SK-N-SH (cell line): ENCODE data around the gene YBX2. TPM values are rescaled to one million over a fixed set of nuclear protein-coding genes. Genes with fewer than 3 reads are reported as not detected.

ENCODE experiments used
- CTCF ChIA-PET: fragments of 300-600, 350-600 bp; formaldehyde crosslinking; extraction: SDS; loops from one replicate; lab custom pipeline; 2021; lab: Yijun Ruan, JAX
- POLR2A ChIA-PET: fragments of 350-600 bp; sonication (Branson Sonifier 250); formaldehyde crosslinking; extraction: SDS; loops from one replicate; lab custom pipeline; 2020; ENCODE audit warnings: antibody characterized with exemption, inconsistent platforms; lab: Yijun Ruan, JAX
- DNase-seq: peaks from one replicate; pipeline ENCODE4 v3.0.0; 2012
- H2AFZ ChIP-seq: fragments of 200-600 bp; sonication (generic); 2 replicates; pipeline ENCODE4 v1.8.1; 2016; ENCODE audit warnings: antibody characterized with exemption, mild to moderate bottlenecking, low read depth
- H3F3A ChIP-seq: fragments of 200-600 bp; sonication (generic); replicated peaks from 2 replicates; pipeline ENCODE3; 2016; ENCODE audit warnings: antibody characterized with exemption, mild to moderate bottlenecking; ENCODE audit not compliant: insufficient read depth
- H3K27ac ChIP-seq, 2 experiments: fragments of 200-500 bp in 1 of 2; fragments of 200-600 bp in 1 of 2; sonication (Bioruptor generic) in 1 of 2; sonication (generic), shearing (Covaris generic) in 1 of 2; 2 replicates each; pipeline versions ENCODE4 v1.5.1 to v1.6.1; 2014 to 2016; ENCODE audit warnings: low read depth in 2 of 2, inconsistent platforms in 1 of 2, low read length in 1 of 2, mild to moderate bottlenecking in 1 of 2, mixed read lengths in 1 of 2
- H3K27me3 ChIP-seq: fragments of 200-600 bp; sonication (generic), shearing (Covaris generic); 2 replicates; pipeline ENCODE4 v1.6.1; 2016; ENCODE audit warnings: mixed run types; ENCODE audit not compliant: insufficient read depth
- H3K36me3 ChIP-seq, 2 experiments: fragments of 200-500 bp in 1 of 2; fragments of 200-600 bp in 1 of 2; sonication (Bioruptor generic) in 1 of 2; sonication (generic) in 1 of 2; replicated peaks in 1 of 2; 2 replicates each; pipeline versions ENCODE3 to v1.5.1; 2014 to 2016; ENCODE audit warnings: low read length in 1 of 2, mild to moderate bottlenecking in 1 of 2; ENCODE audit not compliant: insufficient read depth in 2 of 2, control insufficient read depth in 1 of 2
- H3K4me1 ChIP-seq, 2 experiments: fragments of 200-500 bp in 1 of 2; fragments of 200-600 bp in 1 of 2; sonication (Bioruptor generic) in 1 of 2; sonication (generic), shearing (Covaris generic) in 1 of 2; 2 replicates each; pipeline versions ENCODE4 v1.5.1 to v1.6.1; 2014 to 2016; ENCODE audit warnings: low read depth in 1 of 2, low read length in 1 of 2, mixed run types in 1 of 2; ENCODE audit not compliant: insufficient read depth in 2 of 2, control insufficient read depth in 1 of 2
- H3K4me2 ChIP-seq: fragments of 200-600 bp; sonication (generic), shearing (Covaris generic); 2 replicates; pipeline ENCODE4 v1.6.1; 2017; ENCODE audit warnings: mixed run types
- H3K4me3 ChIP-seq, 2 experiments: fragments of 200-500 bp in 1 of 2; fragments of 200-600 bp in 1 of 2; sonication (Bioruptor generic) in 1 of 2; sonication (generic), shearing (Covaris generic) in 1 of 2; 2 replicates each; pipeline versions ENCODE4 v1.5.1 to v1.8.1; 2014 to 2016; ENCODE audit warnings: low read depth in 2 of 2, inconsistent platforms in 1 of 2, low read length in 1 of 2, mild to moderate bottlenecking in 1 of 2, mixed read lengths in 1 of 2, moderate library complexity in 1 of 2
- H3K79me2 ChIP-seq: fragments of 200-600 bp; sonication (generic); 2 replicates; pipeline ENCODE4 v1.8.1; 2017; ENCODE audit warnings: mild to moderate bottlenecking; ENCODE audit not compliant: insufficient read depth
- H3K9ac ChIP-seq: fragments of 200-600 bp; sonication (generic); 2 replicates; pipeline ENCODE4 v1.6.1; 2017; ENCODE audit warnings: mixed run types
- H3K9me2 ChIP-seq: fragments of 200-600 bp; sonication (generic); 2 replicates; pipeline ENCODE4 v1.6.1; 2017; ENCODE audit warnings: mixed run types
- H3K9me3 ChIP-seq: fragments of 200-600 bp; sonication (generic); 2 replicates; pipeline ENCODE4 v1.6.1; 2017; ENCODE audit warnings: mixed run types, mild to moderate bottlenecking, moderate library complexity
- H4K20me1 ChIP-seq: fragments of 200-600 bp; sonication (generic); 2 replicates; pipeline ENCODE4 v1.6.1; 2017; ENCODE audit warnings: mild to moderate bottlenecking, mixed run types; ENCODE audit not compliant: insufficient read depth
- ELF1 ChIP-seq: IDR thresholded peaks from 2 replicates; pipeline ENCODE4 v1.4.0; 2012
- EP300 ChIP-seq, 2 experiments: IDR thresholded peaks; 2 replicates each; pipeline versions ENCODE4 v1.4.0 to v1.6.1; 2012; ENCODE audit warnings: borderline replicate concordance in 1 of 2, low read depth in 1 of 2, low read length in 1 of 2
- FOXM1 ChIP-seq: IDR thresholded peaks from 2 replicates; pipeline ENCODE4 v1.4.0; 2012; ENCODE audit warnings: low read depth, mild to moderate bottlenecking
- GATA2 ChIP-seq: sonication (generic); formaldehyde crosslinking; IDR thresholded peaks from 2 replicates; pipeline ENCODE4 v1.5.0; 2020; ENCODE audit warnings: mild to moderate bottlenecking, missing genetic modification reagents
- MEF2A ChIP-seq: IDR thresholded peaks from 2 replicates; pipeline ENCODE4 v1.4.0; 2012; ENCODE audit warnings: low read depth, borderline replicate concordance
- RAD21 ChIP-seq: IDR thresholded peaks from 2 replicates; pipeline ENCODE4 v1.6.1; 2012; ENCODE audit warnings: mild to moderate bottlenecking, low read length
- RCOR1 ChIP-seq: fragments of 150-350 bp; IDR thresholded peaks from 2 replicates; pipeline ENCODE4 v1.6.1; 2017; ENCODE audit warnings: antibody characterized with exemption, low read length
- RFX5 ChIP-seq: IDR thresholded peaks from 2 replicates; pipeline ENCODE4 v1.6.1; 2012; ENCODE audit warnings: mild to moderate bottlenecking, improper control_type of control experiment, low read length
- SIN3A ChIP-seq: IDR thresholded peaks from 2 replicates; pipeline ENCODE4 v1.6.1; 2012; ENCODE audit warnings: low read depth, mild to moderate bottlenecking, low read length, moderate library complexity, borderline replicate concordance
- SMC3 ChIP-seq: IDR thresholded peaks from 2 replicates; pipeline ENCODE4 v1.6.1; 2012; ENCODE audit warnings: low read depth, low read length, improper control_type of control experiment
- TAF1 ChIP-seq: IDR thresholded peaks from 2 replicates; pipeline ENCODE4 v1.6.1; 2012; ENCODE audit warnings: low read depth, mild to moderate bottlenecking, low read length, moderate library complexity, borderline replicate concordance
- TEAD4 ChIP-seq: IDR thresholded peaks from 2 replicates; pipeline ENCODE4 v1.4.0; 2012; ENCODE audit warnings: mild to moderate bottlenecking, borderline replicate concordance; ENCODE audit not compliant: insufficient read depth
- WGBS: methylation state at CpG from one replicate; pipeline ENCODE4 v1.1.6; 2017; ENCODE audit warnings: low lambda C conversion rate; 5-methylcytosine and 5-hydroxymethylcytosine counted together
- polyA plus RNA-seq, 3 experiments: library from polyadenylated mRNA; depleted of rRNA; stranded (reverse); fragments of >200 nt; gene quantifications; 2 replicates each; pipeline ENCODE4 v1.2.3, GENCODE V29; 2012
- TF ChIP-seq, protein P1 (sequence below): IDR thresholded peaks from 2 replicates; pipeline ENCODE4 v1.4.0; 2012; ENCODE audit warnings: low read depth, borderline replicate concordance
- TF ChIP-seq, protein P2 (sequence below): fragments of 150-350 bp; IDR thresholded peaks from 2 replicates; pipeline ENCODE4 v1.6.1; 2017; ENCODE audit warnings: antibody characterized with exemption, low read length, low read depth, borderline replicate concordance
- TF ChIP-seq, protein P3 (sequence below): IDR thresholded peaks from 2 replicates; pipeline ENCODE4 v1.4.0; 2012; ENCODE audit warnings: low read depth, borderline replicate concordance
- TF ChIP-seq, protein P4 (sequence below): IDR thresholded peaks from 2 replicates; pipeline ENCODE4 v1.4.0; 2012; ENCODE audit warnings: low read depth
- TF ChIP-seq, protein P5 (sequence below): IDR thresholded peaks from 2 replicates; pipeline ENCODE4; 2012

YBX2 gene
- polyA plus RNA-seq, 1 of the 3 experiments (the other 2 are of a cell fraction) = 0.54 TPM

DNA sequence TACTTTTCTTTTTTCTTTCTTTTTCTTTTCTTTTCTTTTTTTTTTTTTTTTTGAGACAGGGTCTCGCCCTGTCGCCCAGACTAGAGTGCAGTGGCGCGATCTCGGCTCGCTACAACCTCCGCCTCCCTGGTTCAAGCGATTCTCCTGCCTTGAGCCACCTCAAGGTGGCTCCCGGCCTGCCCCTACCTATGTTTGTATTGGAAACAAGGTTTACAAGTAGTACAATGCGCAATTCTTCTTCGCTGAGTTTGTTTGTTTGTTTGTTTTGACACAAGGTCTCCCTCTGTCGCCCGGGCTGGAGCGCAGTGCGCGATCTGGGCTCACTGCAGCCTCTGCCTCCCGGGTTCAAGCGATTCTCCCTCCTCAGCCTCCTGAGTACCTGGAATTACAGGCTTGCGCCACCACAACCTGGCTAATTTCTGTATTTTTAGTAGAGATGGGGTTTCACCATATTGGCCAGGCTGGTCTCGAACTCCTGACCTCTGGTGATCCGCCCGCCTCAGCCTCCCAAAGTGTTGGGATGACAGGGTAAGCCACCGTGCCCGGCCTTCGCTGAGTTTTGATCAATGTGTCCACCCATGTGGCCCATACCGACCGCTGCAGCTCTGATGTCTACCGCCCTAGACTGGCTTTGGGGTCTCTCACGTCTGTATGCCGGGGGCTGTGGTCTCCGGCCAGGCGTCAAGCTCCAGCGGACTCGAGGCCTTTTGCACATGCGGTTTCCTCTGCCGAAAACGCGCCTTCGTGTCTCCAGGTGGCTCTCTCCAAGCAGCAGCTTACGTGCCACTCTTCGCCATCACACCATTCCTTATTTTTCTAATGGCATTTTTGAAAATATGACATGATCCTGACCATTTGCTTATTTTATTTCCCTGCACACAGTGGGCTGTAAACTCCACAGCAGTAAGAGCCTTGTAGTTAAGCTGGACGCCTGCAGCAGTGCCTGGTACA is 1.1 kb upstream of the YBX2 start:
- ChIA-PET CTCF (interaction anchor here (0.5 to 5.8 kb wide), 58 partner anchors 7 to 676 kb away, joined by 3 to 169 read pairs (median 6); partner anchors contain the start of genes ACADVL, ACAP1, CLDN7 and CTDNEP1), POLR2A (interaction anchor here (1.0 to 1.3 kb wide), 2 partner anchors 14 to 61 kb away, joined by 3 to 5 read pairs; partner anchors contain the start of genes DVL2 and SLC2A4)
- H3K9ac ChIP-seq = no peak overlapping the region

DNA sequence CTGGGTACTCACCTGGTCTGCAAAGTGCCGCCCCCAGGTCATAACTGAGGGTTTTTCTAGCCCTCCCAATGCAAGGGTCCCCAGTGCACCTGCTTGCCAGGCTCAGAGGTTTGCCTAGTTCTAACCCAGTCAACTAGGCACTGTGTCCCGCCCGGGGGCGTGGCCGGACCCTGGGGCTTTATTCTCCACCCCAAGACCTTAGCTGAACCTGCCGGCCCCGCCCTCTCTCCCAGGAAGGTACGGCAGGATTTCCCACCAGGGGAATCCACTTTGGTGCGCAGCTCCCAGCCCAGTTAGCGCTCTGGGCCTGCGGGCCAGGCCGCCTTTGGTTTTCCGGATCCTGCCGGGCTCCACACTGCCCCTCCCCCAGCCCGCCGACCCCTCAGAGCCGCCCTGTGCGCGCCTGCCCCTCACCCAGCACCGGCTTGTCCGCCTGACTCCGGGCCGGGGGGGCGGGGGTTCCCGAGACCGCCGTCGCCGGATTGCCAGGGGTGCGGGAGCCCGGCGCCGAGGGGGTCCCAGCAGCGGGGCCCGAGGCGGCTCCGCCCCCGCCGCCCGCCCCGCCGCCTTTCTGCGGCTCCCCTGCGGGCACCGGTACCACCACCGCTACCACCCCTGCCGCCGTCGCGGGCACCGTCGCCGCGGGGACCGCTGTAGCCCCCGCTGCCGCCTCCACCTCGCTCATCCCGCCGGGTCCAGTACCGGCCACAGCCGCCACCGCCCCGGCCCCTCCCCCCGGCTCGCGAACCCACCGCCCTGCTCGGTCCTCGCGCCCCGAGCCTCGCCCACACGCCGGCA is 424 bp downstream of the YBX2 start:
- H3K9ac ChIP-seq = no peak overlapping the region
- ChIA-PET CTCF (interaction anchor here (0.9 to 3.5 kb wide), 4 partner anchors 12 to 273 kb away, joined by 3 to 34 read pairs (median 6); partner anchors contain the start of gene SLC2A4), POLR2A (no interaction called here)
- peak; percentile 52 for DNase-seq
- H3K79me2 ChIP-seq = no peaks in the 10 kb centered on the region
- H3K4me2 ChIP-seq = 0 out of 2 replicates have a peak overlapping the region, but pooled peaks have one; percentile 75
- peaks cover 3 to 8% of the 10 kb centered on the region in 2 experiments; a peak in 1 of 4 replicates for H3K4me1 ChIP-seq
- 25% methylated on average over 20 of the region's 75 CpGs for WGBS
- H3F3A ChIP-seq = peaks cover 15% of the 10 kb centered on the region
- no peaks in the 10 kb centered on the region for H3K9me2 ChIP-seq
- H4K20me1 ChIP-seq = no peaks in the 10 kb centered on the region
- no peak overlapping the region for H2AFZ ChIP-seq
- no peaks in the 10 kb centered on the region for H3K9me3 ChIP-seq
- H3K4me3 ChIP-seq = peak overlapping the region; percentile 26 to 33
- H3K27ac ChIP-seq = no peak overlapping the region
- H3K27me3 ChIP-seq = peaks cover 24% of the 10 kb centered on the region; the same call in 1 of the 2 replicates
- no peaks in the 10 kb centered on the region for H3K36me3 ChIP-seq
- TF ChIP-seq, protein P1, sequence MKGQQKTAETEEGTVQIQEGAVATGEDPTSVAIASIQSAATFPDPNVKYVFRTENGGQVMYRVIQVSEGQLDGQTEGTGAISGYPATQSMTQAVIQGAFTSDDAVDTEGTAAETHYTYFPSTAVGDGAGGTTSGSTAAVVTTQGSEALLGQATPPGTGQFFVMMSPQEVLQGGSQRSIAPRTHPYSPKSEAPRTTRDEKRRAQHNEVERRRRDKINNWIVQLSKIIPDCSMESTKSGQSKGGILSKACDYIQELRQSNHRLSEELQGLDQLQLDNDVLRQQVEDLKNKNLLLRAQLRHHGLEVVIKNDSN = no peak
- TF ChIP-seq, protein P2, sequence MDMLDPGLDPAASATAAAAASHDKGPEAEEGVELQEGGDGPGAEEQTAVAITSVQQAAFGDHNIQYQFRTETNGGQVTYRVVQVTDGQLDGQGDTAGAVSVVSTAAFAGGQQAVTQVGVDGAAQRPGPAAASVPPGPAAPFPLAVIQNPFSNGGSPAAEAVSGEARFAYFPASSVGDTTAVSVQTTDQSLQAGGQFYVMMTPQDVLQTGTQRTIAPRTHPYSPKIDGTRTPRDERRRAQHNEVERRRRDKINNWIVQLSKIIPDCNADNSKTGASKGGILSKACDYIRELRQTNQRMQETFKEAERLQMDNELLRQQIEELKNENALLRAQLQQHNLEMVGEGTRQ = no peak
- TF ChIP-seq, protein P3, sequence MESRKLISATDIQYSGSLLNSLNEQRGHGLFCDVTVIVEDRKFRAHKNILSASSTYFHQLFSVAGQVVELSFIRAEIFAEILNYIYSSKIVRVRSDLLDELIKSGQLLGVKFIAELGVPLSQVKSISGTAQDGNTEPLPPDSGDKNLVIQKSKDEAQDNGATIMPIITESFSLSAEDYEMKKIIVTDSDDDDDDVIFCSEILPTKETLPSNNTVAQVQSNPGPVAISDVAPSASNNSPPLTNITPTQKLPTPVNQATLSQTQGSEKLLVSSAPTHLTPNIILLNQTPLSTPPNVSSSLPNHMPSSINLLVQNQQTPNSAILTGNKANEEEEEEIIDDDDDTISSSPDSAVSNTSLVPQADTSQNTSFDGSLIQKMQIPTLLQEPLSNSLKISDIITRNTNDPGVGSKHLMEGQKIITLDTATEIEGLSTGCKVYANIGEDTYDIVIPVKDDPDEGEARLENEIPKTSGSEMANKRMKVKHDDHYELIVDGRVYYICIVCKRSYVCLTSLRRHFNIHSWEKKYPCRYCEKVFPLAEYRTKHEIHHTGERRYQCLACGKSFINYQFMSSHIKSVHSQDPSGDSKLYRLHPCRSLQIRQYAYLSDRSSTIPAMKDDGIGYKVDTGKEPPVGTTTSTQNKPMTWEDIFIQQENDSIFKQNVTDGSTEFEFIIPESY = no peak
- TF ChIP-seq RCOR1 (no peak), RFX5 (no peak), GATA2 (CRISPR knock-in tag) (no peak), TAF1 (no peak), SMC3 (no peak), MEF2A (no peak), EP300 (IDR thresholded peaks at IDR 0.05; ENCODE audit: borderline replicate concordance in 1 of 2, low read depth in 1 of 2, low read length in 1 of 2) (no peak), ELF1 (no peak), SIN3A (no peak), TEAD4 (no peak)
- TF ChIP-seq, protein P4, sequence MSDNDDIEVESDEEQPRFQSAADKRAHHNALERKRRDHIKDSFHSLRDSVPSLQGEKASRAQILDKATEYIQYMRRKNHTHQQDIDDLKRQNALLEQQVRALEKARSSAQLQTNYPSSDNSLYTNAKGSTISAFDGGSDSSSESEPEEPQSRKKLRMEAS = no peak

More for the DNA sequence above, 1.1 kb upstream of the YBX2 start:
- DNase-seq = peak; percentile 14
- Histone ChIP-seq H3F3A (peaks cover 15% of the 10 kb centered on the region), H2AFZ (0 out of 2 replicates have a peak overlapping the region, but pooled peaks have one; percentile 45)
- TF ChIP-seq RAD21 (no peak), ELF1 (no peak), FOXM1 (no peak), GATA2 (CRISPR knock-in tag) (no peak)
- TF ChIP-seq, protein P5, sequence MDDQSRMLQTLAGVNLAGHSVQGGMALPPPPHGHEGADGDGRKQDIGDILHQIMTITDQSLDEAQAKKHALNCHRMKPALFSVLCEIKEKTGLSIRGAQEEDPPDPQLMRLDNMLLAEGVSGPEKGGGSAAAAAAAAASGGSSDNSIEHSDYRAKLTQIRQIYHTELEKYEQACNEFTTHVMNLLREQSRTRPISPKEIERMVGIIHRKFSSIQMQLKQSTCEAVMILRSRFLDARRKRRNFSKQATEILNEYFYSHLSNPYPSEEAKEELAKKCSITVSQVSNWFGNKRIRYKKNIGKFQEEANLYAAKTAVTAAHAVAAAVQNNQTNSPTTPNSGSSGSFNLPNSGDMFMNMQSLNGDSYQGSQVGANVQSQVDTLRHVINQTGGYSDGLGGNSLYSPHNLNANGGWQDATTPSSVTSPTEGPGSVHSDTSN = no peak
- TF ChIP-seq, all 33 proteins: peak for 0
- no peaks in the 10 kb centered on the region for H4K20me1 ChIP-seq
- H3K36me3 ChIP-seq = no peaks in the 10 kb centered on the region
- no peaks in the 10 kb centered on the region for H3K9me2 ChIP-seq
- H3K27ac ChIP-seq = no peak overlapping the region
- H3K79me2 ChIP-seq = no peaks in the 10 kb centered on the region
- H3K9me3 ChIP-seq = no peaks in the 10 kb centered on the region
- peaks cover 24% of the 10 kb centered on the region; the same call in 1 of the 2 replicates for H3K27me3 ChIP-seq
- peak overlapping the region in 1 of 2 experiments; percentile 26; a peak in 2 of 4 replicates for H3K4me3 ChIP-seq
- WGBS = 90% methylated on average over 41 of the region's 42 CpGs
- H3K4me2 ChIP-seq = peak overlapping the region; percentile 75
- H3K4me1 ChIP-seq = peaks cover 3 to 8% of the 10 kb centered on the region in 2 experiments; a peak in 1 of 4 replicates
